Lung (tissue), 12 donors: Measurements from ENCODE around the gene GRHPR. TPM values are rescaled to one million over a fixed set of nuclear protein-coding genes. Genes with fewer than 3 reads are reported as not detected.
"Not testable (repeated sequence)": the region's sequence is repeated elsewhere in the genome, so short reads cannot be mapped to it uniquely, and the experiment has no call there.

Source experiments
- ATAC-seq: fragments of 200-7000 bp; cut with Tn5 transposase; one replicate; pipeline ENCODE4 v1.9.1; 2020; ENCODE audit warnings: moderate number of reproducible peaks; ENCODE audit not compliant: insufficient read depth, low FRiP score
- DNase-seq, 3 donors: peaks; one replicate each; pipeline ENCODE4 v3.0.0-alpha.2; 2013 to 2017
- H3K27ac ChIP-seq, 2 donors: one replicate each; pipeline ENCODE4 v1.5.1; 2013; ENCODE audit warnings: mild to moderate bottlenecking in 2 of 2, moderate library complexity in 2 of 2, control low read depth in 1 of 2, inconsistent platforms in 1 of 2, low read depth in 1 of 2, low read length in 1 of 2
- H3K27me3 ChIP-seq, 3 donors: one replicate each; pipeline ENCODE4 v1.5.1; 2013; ENCODE audit warnings: low read length in 2 of 3; ENCODE audit not compliant: control insufficient read depth in 3 of 3, insufficient read depth in 3 of 3
- H3K36me3 ChIP-seq, 4 donors: one replicate each; pipeline ENCODE4 v1.5.1; 2013; ENCODE audit warnings: low read length in 4 of 4, mild to moderate bottlenecking in 1 of 4, moderate library complexity in 1 of 4; ENCODE audit not compliant: control insufficient read depth in 4 of 4, insufficient read depth in 4 of 4
- H3K4me1 ChIP-seq, 5 donors: one replicate each; pipeline ENCODE4 v1.5.1; 2013; ENCODE audit warnings: low read length in 5 of 5, mild to moderate bottlenecking in 2 of 5, moderate library complexity in 1 of 5; ENCODE audit not compliant: control insufficient read depth in 5 of 5, insufficient read depth in 5 of 5
- H3K4me3 ChIP-seq: one replicate; pipeline ENCODE4 v1.5.1; 2013; ENCODE audit warnings: mild to moderate bottlenecking, control low read depth, moderate library complexity
- H3K9ac ChIP-seq, 2 donors: one replicate each; pipeline ENCODE4 v1.5.1; 2013; ENCODE audit warnings: low read length in 2 of 2, control low read depth in 1 of 2; ENCODE audit not compliant: insufficient read depth in 1 of 2
- H3K9me3 ChIP-seq, 4 donors: one replicate each; pipeline ENCODE4 v1.5.1; 2013; ENCODE audit warnings: low read length in 3 of 4, mild to moderate bottlenecking in 1 of 4, moderate library complexity in 1 of 4; ENCODE audit not compliant: control insufficient read depth in 4 of 4, insufficient read depth in 3 of 4
- CTCF ChIP-seq: IDR thresholded peaks from 2 replicates; pipeline ENCODE4 v1.5.1; 2012; ENCODE audit warnings: mild to moderate bottlenecking; ENCODE audit errors: control extremely low read depth, extremely low read depth
- WGBS, 2 donors: extraction: QIAGEN DNeasy Blood & Tissue Kit; methylation state at CpG; one replicate each; pipeline ENCODE4 v1.1.7; 2013; 5-methylcytosine and 5-hydroxymethylcytosine counted together
- polyA plus RNA-seq, 2 donors: library from polyadenylated mRNA; stranded (reverse); fragments of 200-250 nt; gene quantifications; one replicate each; pipeline ENCODE4 v1.2.1, GENCODE V29; 2013
- total RNA-seq, 2 donors: library from RNA; depleted of rRNA in 1 of 2; stranded (reverse); fragments of >200 nt in 1 of 2; gene quantifications; one replicate each; pipeline ENCODE4 v1.2.1, GENCODE V29; 2014 to 2021
- donor health status: control.
- donor health status: control.
- donor health status: Bipolar disorder and iron deficiency.
- donor health status: healthy.
- donor health status: DM: yes; HTN: yes; CAD: no.

GRHPR gene
- total and polyA plus RNA-seq, 4 donors, result 55.5 to 98.9 (median 73.5) TPM

GRCh38 chr9:37471942-37472684 lies 49.6 kb downstream of the GRHPR start:
- DNase-seq (peak in 2 of 3 donors; percentile 62 to 65), ATAC-seq (peak; percentile 90)
- peaks cover 0 to 3% (median 1%) of the 10 kb centered on the region in 4 donors for H3K9me3 ChIP-seq
- H3K9ac ChIP-seq, result peak overlapping the region; percentile 47 to 57
- no peak overlapping the region for H3K4me3 ChIP-seq
- no peak for TF ChIP-seq CTCF
- H3K27ac ChIP-seq, result peak overlapping the region; percentile 56 to 86
- no peaks in the 10 kb centered on the region for H3K27me3 ChIP-seq
- WGBS, 2 donors, result 17 to 24% methylated on average over 7 of the region's 7 CpGs
- H3K4me1 ChIP-seq, result peaks cover 0 to 3% (median 0%) of the 10 kb centered on the region in 5 donors
- H3K36me3 ChIP-seq, result no peaks in the 10 kb centered on the region

GRCh38 chr9:37473982-37474381 lies 51.5 kb downstream of the GRHPR start:
- H3K27ac ChIP-seq, H3K36me3 ChIP-seq, H3K9me3 ChIP-seq, H3K27me3 ChIP-seq, H3K9ac ChIP-seq, H3K4me1 ChIP-seq, ATAC-seq, DNase-seq, H3K4me3 ChIP-seq: not testable (repeated sequence)
- WGBS, 2 donors, result 64 to 82% methylated on average over 6 of the region's 6 CpGs

GRCh38 chr9:37474438-37474837 lies 51.9 kb downstream of the GRHPR start:
- Histone ChIP-seq H3K4me1 (peaks cover 0 to 3% (median 0%) of the 10 kb centered on the region in 5 donors), H3K9ac (no peak overlapping the region), H3K36me3 (no peaks in the 10 kb centered on the region), H3K4me3 (no peak overlapping the region), H3K9me3 (peaks cover 0 to 3% (median 1%) of the 10 kb centered on the region in 4 donors), H3K27ac (no peak overlapping the region), H3K27me3 (peaks cover 0 to 2% (median 0%) of the 10 kb centered on the region in 3 donors)
- WGBS, 2 donors, result 75 to 96% methylated on average over 3 of the region's 3 CpGs
- DNase-seq (no peak), ATAC-seq (no peak)
- no peak for TF ChIP-seq CTCF

- Histone ChIP-seq H3K27me3 (peaks cover 0 to 2% (median 2%) of the 10 kb centered on the region in 3 donors), H3K4me3 (no peak overlapping the region), H3K27ac (no peak overlapping the region), H3K9me3 (peaks cover 0 to 3% (median 1%) of the 10 kb centered on the region in 4 donors), H3K36me3 (no peaks in the 10 kb centered on the region), H3K4me1 (peaks cover 0 to 1% (median 0%) of the 10 kb centered on the region in 5 donors), H3K9ac (no peak overlapping the region)
- no peak for TF ChIP-seq CTCF
- ATAC-seq (no peak), DNase-seq (no peak)
- WGBS, 2 donors, result 80 to 83% methylated on average over 11 of the region's 11 CpGs
Observed at GRCh38 chr9:37476930-37477329, 54.4 kb downstream of the GRHPR start.

- DNase-seq, H3K4me3 ChIP-seq, H3K4me1 ChIP-seq, H3K9ac ChIP-seq, H3K9me3 ChIP-seq, ATAC-seq, H3K36me3 ChIP-seq, H3K27me3 ChIP-seq, H3K27ac ChIP-seq: not testable (repeated sequence)
- WGBS, 2 donors, result 94% methylated on average over 4 of the region's 4 CpGs
Observed at GRCh38 chr9:37477443-37477842, 54.9 kb downstream of the GRHPR start.

- not testable (repeated sequence) for H3K27ac ChIP-seq, ATAC-seq, H3K9me3 ChIP-seq, DNase-seq, H3K4me1 ChIP-seq, H3K36me3 ChIP-seq, H3K9ac ChIP-seq, H3K27me3 ChIP-seq, H3K4me3 ChIP-seq
- WGBS, 2 donors, result 62 to 71% methylated on average over 5 of the region's 5 CpGs
Observed at GRCh38 chr9:37477987-37478619, 55.6 kb downstream of the GRHPR start.
